WTC11 (cell line): ENCODE measurements around the gene COBLL1. TPM values are rescaled to one million over a fixed set of nuclear protein-coding genes. Genes with fewer than 3 reads are reported as not detected.

ENCODE experiments used
- ATAC-seq: fragments of 200-7000 bp; cut with Tn5 transposase; 2 replicates; pipeline ENCODE4 v1.10.0; 2021; ENCODE audit warnings: mild to moderate bottlenecking, moderate library complexity
- CTCF ChIA-PET: fragments of 300-600 bp; sonication (Branson Sonifier 250); formaldehyde crosslinking; loops from one replicate; lab custom pipeline; 2021; ENCODE audit warnings: antibody characterized with exemption; lab: Charles Lee
- POLR2A ChIA-PET: fragments of 350-600 bp; sonication (Branson Sonifier 250); formaldehyde crosslinking; loops from one replicate; lab custom pipeline; 2021; ENCODE audit warnings: antibody characterized with exemption; lab: Charles Lee
- DNase-seq: peaks from one replicate; pipeline ENCODE4 v3.0.0; 2021; ENCODE audit warnings: low spot score
- H3K27ac Mint-ChIP-seq: 2 replicates; pipeline ENCODE4 v1.8.0; 2021; ENCODE audit warnings: mixed read lengths
- H3K27me3 Mint-ChIP-seq: 2 replicates; pipeline ENCODE4 v1.8.0; 2021; ENCODE audit warnings: low read depth, mild to moderate bottlenecking, moderate library complexity, mixed read lengths
- H3K36me3 Mint-ChIP-seq: 2 replicates; pipeline ENCODE4 v1.8.0; 2021; ENCODE audit warnings: mixed read lengths
- H3K4me1 Mint-ChIP-seq: 2 replicates; pipeline ENCODE4 v1.8.0; 2022; ENCODE audit warnings: mixed read lengths
- H3K4me3 Mint-ChIP-seq: 2 replicates; pipeline ENCODE4 v1.8.0; 2021; ENCODE audit warnings: mild to moderate bottlenecking, moderate library complexity, mixed read lengths
- H3K9me3 Mint-ChIP-seq: 2 replicates; pipeline ENCODE4 v1.8.0; 2021; ENCODE audit warnings: mixed read lengths
- EMX1 ChIP-seq: fragments of 250-450 bp; sonication (Bioruptor Pico); IDR thresholded peaks from 2 replicates; pipeline ENCODE4 v1.8.0; 2021; ENCODE audit warnings: mild to moderate bottlenecking
- ESRRA ChIP-seq: sonication (generic); formaldehyde crosslinking; IDR thresholded peaks from 2 replicates; pipeline ENCODE4 v1.8.1; 2022; ENCODE audit warnings: mild to moderate bottlenecking, missing genetic modification reagents, borderline replicate concordance
- FOXJ3 ChIP-seq: sonication (generic); formaldehyde crosslinking; IDR thresholded peaks from 2 replicates; pipeline ENCODE4 v1.9.0; 2021; ENCODE audit warnings: missing genetic modification reagents, mild to moderate bottlenecking, borderline replicate concordance
- FOXK1 ChIP-seq: sonication (generic); formaldehyde crosslinking; IDR thresholded peaks from 2 replicates; pipeline ENCODE4 v1.8.0; 2022; ENCODE audit warnings: mild to moderate bottlenecking, moderate library complexity, missing genetic modification reagents
- MYBL2 ChIP-seq: sonication (generic); formaldehyde crosslinking; IDR thresholded peaks from 2 replicates; pipeline ENCODE4 v1.8.1; 2023; ENCODE audit warnings: mild to moderate bottlenecking, moderate library complexity, missing genetic modification reagents
- NFATC4 ChIP-seq: fragments of 250-450 bp; sonication (Bioruptor Pico); IDR thresholded peaks from 2 replicates; pipeline ENCODE4 v1.9.0; 2021; ENCODE audit warnings: mild to moderate bottlenecking
- NR2C2 ChIP-seq: sonication (generic); formaldehyde crosslinking; IDR thresholded peaks from 2 replicates; pipeline ENCODE4 v1.8.0; 2022; ENCODE audit warnings: mild to moderate bottlenecking, missing genetic modification reagents
- RORB ChIP-seq: fragments of 250-450 bp; sonication (Bioruptor Pico); IDR thresholded peaks from 2 replicates; pipeline ENCODE4 v1.9.0; 2021; ENCODE audit warnings: mild to moderate bottlenecking
- ZNF138 ChIP-seq: sonication (generic); formaldehyde crosslinking; conservative IDR thresholded peaks from 2 replicates; pipeline ENCODE4 v1.8.1; 2022; ENCODE audit warnings: mild to moderate bottlenecking, moderate library complexity, missing genetic modification reagents
- total RNA-seq: library from RNA; stranded (reverse); gene quantifications from 3 replicates; pipeline ENCODE4 v1.2.3, GENCODE V29; 2021
- TF ChIP-seq, protein P1 (sequence below): sonication (generic); formaldehyde crosslinking; IDR thresholded peaks from 2 replicates; pipeline ENCODE4 v1.8.0; 2022; ENCODE audit warnings: mild to moderate bottlenecking, missing genetic modification reagents
- TF ChIP-seq, protein P2 (sequence below): sonication (generic); formaldehyde crosslinking; IDR thresholded peaks from 2 replicates; pipeline ENCODE4 v1.8.1; 2023; ENCODE audit warnings: mild to moderate bottlenecking, moderate library complexity, missing genetic modification reagents
- TF ChIP-seq, protein P3 (sequence below): sonication (generic); formaldehyde crosslinking; IDR thresholded peaks from 2 replicates; pipeline ENCODE4 v1.8.0; 2023; ENCODE audit warnings: missing genetic modification reagents, mild to moderate bottlenecking, borderline replicate concordance
- TF ChIP-seq, protein P4 (sequence below): fragments of 250-450 bp; sonication (Bioruptor Pico); conservative IDR thresholded peaks from 2 replicates; pipeline ENCODE4 v1.9.0; 2021; ENCODE audit warnings: mild to moderate bottlenecking
- TF ChIP-seq, protein P5 (sequence below): sonication (generic); formaldehyde crosslinking; IDR thresholded peaks from 2 replicates; pipeline ENCODE4 v1.8.0; 2022; ENCODE audit warnings: missing genetic modification reagents

The COBLL1 gene
- total RNA-seq, 1 experiment from 2014 or later = 5.8 TPM

DNA sequence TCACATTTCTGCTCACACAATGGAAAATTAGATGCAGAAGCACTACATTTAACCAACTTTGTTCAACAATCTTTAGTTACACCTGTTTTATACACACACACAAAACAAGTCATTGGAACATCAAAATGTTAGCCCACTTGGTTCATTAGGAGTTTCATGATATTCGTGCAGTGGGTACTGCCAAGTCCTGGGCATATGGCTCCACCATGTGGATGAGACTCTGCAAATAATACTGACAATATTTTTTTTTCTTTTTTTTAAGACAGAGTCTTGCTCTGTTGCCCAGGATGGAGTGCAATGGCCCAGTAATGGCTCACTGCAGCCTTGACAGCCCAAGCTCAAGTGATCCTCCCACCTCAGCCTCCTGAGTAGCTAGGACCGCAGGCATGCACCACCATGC lies 185.9 kb downstream of the COBLL1 start:
- H3K27ac Mint-ChIP-seq = no peak overlapping the region
- ATAC-seq (peak; percentile 43), DNase-seq (no peak)
- ChIA-PET CTCF (no interaction called here), POLR2A (no interaction called here)
- H3K4me1 Mint-ChIP-seq = peaks cover 26% of the 10 kb centered on the region
- peaks cover 21% of the 10 kb centered on the region for H3K9me3 Mint-ChIP-seq
- no peak for TF ChIP-seq NFATC4 (CRISPR knock-in tag)
- H3K4me3 Mint-ChIP-seq = no peak overlapping the region
- H3K27me3 Mint-ChIP-seq = peaks cover 23% of the 10 kb centered on the region
- peaks cover 9% of the 10 kb centered on the region for H3K36me3 Mint-ChIP-seq

DNA sequence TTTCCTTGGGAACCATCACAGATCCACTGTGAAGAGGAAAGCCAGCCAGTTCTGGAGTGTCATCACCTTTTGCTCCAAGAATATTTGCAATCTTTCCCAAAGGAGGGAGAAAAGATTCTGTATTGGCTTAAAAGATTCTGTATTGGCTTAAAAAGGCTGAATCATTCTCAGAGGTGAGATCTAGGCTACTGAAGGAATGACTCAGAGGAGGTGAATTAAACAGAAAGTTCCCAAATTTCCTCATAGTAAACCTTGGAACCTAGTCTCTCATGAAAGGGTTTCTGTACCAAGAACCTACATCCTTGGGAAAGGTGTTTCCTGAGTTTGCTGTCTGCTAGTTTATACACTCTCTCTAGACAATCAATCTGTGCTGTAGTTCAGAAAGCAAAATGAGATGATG lies 186.3 kb downstream of the COBLL1 start:
- ATAC-seq (no peak), DNase-seq (no peak)
- ChIA-PET CTCF (no interaction called here), POLR2A (no interaction called here)
- H3K4me3 Mint-ChIP-seq = no peak overlapping the region
- TF ChIP-seq EMX1 (no peak), MYBL2 (CRISPR knock-in tag) (no peak), RORB (CRISPR knock-in tag) (no peak), FOXJ3 (CRISPR knock-in tag) (no peak), NR2C2 (CRISPR knock-in tag) (no peak), ESRRA (CRISPR knock-in tag) (no peak), FOXK1 (CRISPR knock-in tag) (no peak), ZNF138 (CRISPR knock-in tag) (no peak)
- TF ChIP-seq, protein P1, sequence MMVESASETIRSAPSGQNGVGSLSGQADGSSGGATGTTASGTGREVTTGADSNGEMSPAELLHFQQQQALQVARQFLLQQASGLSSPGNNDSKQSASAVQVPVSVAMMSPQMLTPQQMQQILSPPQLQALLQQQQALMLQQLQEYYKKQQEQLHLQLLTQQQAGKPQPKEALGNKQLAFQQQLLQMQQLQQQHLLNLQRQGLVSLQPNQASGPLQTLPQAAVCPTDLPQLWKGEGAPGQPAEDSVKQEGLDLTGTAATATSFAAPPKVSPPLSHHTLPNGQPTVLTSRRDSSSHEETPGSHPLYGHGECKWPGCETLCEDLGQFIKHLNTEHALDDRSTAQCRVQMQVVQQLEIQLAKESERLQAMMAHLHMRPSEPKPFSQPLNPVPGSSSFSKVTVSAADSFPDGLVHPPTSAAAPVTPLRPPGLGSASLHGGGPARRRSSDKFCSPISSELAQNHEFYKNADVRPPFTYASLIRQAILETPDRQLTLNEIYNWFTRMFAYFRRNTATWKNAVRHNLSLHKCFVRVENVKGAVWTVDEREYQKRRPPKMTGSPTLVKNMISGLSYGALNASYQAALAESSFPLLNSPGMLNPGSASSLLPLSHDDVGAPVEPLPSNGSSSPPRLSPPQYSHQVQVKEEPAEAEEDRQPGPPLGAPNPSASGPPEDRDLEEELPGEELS (CRISPR knock-in tag) = no peak
- TF ChIP-seq, protein P2, sequence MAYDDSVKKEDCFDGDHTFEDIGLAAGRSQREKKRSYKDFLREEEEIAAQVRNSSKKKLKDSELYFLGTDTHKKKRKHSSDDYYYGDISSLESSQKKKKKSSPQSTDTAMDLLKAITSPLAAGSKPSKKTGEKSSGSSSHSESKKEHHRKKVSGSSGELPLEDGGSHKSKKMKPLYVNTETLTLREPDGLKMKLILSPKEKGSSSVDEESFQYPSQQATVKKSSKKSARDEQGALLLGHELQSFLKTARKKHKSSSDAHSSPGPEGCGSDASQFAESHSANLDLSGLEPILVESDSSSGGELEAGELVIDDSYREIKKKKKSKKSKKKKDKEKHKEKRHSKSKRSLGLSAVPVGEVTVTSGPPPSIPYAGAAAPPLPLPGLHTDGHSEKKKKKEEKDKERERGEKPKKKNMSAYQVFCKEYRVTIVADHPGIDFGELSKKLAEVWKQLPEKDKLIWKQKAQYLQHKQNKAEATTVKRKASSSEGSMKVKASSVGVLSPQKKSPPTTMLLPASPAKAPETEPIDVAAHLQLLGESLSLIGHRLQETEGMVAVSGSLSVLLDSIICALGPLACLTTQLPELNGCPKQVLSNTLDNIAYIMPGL (CRISPR knock-in tag) = no peak
- TF ChIP-seq, protein P3, sequence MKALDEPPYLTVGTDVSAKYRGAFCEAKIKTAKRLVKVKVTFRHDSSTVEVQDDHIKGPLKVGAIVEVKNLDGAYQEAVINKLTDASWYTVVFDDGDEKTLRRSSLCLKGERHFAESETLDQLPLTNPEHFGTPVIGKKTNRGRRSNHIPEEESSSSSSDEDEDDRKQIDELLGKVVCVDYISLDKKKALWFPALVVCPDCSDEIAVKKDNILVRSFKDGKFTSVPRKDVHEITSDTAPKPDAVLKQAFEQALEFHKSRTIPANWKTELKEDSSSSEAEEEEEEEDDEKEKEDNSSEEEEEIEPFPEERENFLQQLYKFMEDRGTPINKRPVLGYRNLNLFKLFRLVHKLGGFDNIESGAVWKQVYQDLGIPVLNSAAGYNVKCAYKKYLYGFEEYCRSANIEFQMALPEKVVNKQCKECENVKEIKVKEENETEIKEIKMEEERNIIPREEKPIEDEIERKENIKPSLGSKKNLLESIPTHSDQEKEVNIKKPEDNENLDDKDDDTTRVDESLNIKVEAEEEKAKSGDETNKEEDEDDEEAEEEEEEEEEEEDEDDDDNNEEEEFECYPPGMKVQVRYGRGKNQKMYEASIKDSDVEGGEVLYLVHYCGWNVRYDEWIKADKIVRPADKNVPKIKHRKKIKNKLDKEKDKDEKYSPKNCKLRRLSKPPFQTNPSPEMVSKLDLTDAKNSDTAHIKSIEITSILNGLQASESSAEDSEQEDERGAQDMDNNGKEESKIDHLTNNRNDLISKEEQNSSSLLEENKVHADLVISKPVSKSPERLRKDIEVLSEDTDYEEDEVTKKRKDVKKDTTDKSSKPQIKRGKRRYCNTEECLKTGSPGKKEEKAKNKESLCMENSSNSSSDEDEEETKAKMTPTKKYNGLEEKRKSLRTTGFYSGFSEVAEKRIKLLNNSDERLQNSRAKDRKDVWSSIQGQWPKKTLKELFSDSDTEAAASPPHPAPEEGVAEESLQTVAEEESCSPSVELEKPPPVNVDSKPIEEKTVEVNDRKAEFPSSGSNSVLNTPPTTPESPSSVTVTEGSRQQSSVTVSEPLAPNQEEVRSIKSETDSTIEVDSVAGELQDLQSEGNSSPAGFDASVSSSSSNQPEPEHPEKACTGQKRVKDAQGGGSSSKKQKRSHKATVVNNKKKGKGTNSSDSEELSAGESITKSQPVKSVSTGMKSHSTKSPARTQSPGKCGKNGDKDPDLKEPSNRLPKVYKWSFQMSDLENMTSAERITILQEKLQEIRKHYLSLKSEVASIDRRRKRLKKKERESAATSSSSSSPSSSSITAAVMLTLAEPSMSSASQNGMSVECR (CRISPR knock-in tag) = no peak
- TF ChIP-seq, protein P4, sequence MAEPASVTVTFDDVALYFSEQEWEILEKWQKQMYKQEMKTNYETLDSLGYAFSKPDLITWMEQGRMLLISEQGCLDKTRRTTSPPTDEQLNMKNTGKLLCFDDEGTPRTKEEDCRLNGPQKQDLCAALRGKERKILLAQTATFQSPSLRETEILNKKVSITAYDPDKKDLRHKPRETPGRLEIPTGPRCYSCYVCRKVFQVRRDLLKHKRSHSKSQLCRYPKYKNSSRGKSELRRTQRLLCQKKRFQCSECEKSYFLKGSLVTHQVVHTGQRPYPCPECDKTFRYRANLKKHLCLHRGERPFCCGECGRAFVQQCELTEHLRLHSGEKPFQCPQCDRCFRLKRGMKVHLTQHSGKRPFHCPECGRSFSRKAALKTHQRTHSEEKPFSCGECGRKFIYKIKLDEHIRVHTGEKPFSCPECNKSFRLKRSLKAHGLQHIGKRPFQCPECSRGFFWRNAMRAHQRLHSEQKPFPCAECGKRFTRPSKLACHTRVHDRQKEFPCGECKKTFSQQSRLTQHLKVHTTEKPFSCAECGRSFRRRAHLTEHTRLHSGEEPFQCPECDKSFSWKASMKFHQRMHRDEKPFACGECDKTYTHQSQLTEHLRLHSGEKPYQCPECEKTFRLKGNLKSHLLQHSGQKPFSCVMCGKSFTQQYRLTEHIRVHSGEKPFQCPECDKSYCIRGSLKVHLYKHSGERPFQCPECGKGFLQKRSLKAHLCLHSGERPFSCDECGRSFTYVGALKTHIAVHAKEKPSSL (CRISPR knock-in tag) = no peak
- TF ChIP-seq, protein P5, sequence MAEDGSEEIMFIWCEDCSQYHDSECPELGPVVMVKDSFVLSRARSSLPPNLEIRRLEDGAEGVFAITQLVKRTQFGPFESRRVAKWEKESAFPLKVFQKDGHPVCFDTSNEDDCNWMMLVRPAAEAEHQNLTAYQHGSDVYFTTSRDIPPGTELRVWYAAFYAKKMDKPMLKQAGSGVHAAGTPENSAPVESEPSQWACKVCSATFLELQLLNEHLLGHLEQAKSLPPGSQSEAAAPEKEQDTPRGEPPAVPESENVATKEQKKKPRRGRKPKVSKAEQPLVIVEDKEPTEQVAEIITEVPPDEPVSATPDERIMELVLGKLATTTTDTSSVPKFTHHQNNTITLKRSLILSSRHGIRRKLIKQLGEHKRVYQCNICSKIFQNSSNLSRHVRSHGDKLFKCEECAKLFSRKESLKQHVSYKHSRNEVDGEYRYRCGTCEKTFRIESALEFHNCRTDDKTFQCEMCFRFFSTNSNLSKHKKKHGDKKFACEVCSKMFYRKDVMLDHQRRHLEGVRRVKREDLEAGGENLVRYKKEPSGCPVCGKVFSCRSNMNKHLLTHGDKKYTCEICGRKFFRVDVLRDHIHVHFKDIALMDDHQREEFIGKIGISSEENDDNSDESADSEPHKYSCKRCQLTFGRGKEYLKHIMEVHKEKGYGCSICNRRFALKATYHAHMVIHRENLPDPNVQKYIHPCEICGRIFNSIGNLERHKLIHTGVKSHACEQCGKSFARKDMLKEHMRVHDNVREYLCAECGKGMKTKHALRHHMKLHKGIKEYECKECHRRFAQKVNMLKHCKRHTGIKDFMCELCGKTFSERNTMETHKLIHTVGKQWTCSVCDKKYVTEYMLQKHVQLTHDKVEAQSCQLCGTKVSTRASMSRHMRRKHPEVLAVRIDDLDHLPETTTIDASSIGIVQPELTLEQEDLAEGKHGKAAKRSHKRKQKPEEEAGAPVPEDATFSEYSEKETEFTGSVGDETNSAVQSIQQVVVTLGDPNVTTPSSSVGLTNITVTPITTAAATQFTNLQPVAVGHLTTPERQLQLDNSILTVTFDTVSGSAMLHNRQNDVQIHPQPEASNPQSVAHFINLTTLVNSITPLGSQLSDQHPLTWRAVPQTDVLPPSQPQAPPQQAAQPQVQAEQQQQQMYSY = no peak
- no peak overlapping the region for H3K27ac Mint-ChIP-seq
- peaks cover 13% of the 10 kb centered on the region for H3K36me3 Mint-ChIP-seq
- H3K9me3 Mint-ChIP-seq = peaks cover 26% of the 10 kb centered on the region
- H3K4me1 Mint-ChIP-seq = peaks cover 29% of the 10 kb centered on the region
- H3K27me3 Mint-ChIP-seq = peaks cover 27% of the 10 kb centered on the region
